HG03469 (cell line): ENCODE results near the gene ZBTB7C.

ENCODE experiments used
- ATAC-seq: cut with Tn5 transposase; IDR thresholded peaks from one replicate; pipeline ENCODE4 v1.9.1; 2021; ENCODE audit warnings: mild to moderate bottlenecking, moderate library complexity, moderate number of reproducible peaks; ENCODE audit not compliant: unreplicated experiment

The ZBTB7C gene

DNA sequence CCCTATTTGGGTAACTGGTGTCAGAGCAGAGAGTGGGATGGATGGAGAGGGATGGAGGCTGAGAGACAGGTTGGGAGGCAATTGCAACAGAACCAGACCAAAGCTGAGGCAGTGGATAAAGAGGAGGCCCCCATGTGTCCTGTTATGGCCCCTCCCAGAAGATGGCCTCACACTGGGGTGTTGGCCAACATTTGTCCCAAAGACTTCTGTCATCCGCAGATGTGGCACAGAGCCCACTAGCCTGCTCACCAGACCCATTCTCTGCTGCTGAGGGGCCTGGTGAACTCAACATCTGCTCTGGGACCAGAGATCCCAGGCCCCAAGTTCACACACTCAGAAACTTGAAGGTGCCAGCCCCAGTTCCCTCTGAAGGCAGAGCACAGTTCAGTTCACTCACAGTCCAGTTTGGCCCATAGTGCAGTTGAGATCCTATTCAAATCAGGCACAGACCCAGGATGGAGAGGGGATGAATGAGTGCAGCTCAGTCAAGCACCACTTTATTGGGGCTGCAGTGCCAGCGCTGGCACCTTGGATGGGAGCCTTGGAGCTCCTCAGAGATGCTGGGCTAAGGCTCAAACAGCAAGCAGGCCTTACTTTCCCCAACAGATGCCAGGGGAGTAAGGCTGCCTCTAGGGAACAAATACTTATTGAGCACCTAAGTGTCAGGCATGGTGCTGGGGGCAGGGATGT lies 189.2 kb downstream of the ZBTB7C start:
- ATAC-seq: no peak

DNA sequence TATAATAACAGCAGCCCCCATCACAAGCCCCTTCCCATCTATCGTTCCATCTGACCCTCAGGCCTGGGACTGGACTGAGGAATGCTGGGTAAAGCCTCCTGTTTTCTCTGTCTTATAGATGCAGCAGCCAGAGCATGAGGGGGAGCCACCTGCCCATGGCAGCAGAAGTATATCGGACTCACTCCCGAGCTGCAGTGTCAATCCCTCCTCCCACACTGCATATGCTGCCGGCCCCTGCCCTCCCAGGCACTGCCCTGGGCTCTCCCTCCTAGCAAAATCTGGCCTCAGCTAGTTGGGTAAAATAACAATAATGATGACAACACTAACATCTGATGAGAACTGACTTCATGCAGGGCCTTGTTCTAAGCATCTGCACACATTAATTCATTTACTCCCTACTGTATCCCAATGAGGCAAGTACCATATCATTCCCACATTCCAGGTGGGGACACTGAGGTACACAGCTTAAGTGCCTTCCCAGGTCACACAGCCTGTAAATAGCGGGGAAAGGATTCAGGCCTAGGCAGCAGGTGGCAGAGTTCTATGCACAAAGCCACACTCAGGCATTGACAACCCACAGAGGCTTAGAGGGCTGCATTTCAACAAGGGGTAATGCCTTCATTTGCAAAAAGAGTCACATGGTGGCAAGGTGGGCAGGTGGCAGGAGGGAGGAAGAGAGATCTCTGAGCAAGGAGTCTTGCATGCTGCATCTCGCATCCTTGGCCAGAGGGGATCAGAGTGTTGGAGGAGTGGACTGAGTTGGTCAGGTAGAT lies 190.0 kb downstream of the ZBTB7C start:
- ATAC-seq: no peak

DNA sequence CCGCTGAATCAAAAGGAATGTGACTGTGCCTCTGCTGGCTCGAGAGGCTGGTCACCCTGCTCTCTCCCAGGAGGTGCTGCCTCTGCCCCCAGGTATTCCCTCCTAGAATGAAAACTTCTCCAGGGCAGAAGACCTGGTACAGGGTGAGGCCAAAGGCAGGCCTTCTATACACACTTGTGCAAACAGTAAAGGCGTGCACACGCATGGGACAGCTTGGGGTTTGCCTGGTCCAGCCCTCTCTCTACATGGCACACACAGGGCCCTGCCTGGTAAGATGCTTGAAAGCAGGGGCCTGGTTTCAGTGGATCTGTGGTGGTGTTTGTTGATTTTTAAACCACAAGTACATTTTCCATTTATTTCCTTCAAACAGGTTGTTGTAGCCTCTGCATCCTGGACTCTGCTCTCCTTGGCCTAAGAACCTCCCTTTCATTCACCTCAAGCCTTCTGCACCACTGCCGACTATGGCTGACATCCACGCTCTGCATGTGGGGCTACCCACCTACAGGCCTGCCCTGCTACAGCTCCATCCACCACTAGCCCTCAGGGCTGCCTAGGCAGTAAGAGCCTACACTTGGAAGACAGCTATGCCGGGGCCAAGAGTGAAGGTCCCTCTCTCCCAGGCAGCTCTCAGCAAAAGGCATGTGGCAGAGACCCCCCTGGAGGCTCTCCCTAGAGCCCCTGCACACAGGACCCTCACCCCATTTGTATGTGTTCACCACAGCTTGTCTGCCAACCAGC lies 190.7 kb downstream of the ZBTB7C start:
- no peak for ATAC-seq

DNA sequence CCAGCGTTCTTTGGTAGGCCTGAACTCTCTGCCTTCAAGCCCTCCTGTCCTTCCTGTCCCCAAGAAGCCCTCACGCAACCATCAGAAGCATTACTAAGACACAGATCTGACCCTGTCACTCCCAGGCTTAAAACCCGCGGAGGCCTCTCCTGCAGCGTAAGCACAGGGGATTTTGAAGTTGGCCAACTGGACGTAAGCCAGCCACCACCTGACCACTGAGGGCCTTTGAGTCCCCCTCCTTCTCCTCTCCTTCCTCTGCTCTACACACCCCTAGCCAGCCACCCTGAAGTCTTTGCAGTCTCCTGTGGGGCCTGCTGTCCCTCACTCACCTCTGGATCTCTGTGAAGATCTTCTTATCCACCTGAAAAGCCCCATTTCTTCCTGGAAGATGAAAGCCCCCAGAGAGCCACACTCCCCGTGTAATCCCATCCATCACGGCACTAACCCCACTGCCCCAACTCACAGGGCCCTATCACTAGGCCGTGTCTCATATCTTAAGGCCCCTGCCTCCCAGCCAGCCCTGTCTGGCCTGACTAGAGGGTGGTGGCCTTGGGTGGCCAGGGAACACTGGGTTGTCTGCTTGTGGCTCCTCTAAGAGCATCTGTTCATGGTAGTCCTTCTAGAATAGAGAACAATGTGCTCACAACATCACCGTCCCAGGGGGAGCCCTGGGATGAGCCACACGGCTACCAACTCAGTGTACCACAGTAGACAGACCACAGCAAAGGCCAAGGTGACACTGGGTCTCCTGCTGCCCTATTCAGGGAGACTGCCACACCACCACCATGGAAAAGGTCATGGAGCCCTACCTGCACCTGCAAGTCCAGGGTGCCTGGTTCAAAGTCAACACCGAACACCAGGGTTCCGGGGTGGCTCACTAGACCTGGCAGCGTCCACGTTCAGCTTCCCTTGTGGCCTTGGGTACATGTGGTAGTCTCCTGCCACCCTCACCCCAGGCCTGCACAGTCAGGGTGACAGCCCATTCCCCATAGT lies 191.6 kb downstream of the ZBTB7C start:
- no peak for ATAC-seq

DNA sequence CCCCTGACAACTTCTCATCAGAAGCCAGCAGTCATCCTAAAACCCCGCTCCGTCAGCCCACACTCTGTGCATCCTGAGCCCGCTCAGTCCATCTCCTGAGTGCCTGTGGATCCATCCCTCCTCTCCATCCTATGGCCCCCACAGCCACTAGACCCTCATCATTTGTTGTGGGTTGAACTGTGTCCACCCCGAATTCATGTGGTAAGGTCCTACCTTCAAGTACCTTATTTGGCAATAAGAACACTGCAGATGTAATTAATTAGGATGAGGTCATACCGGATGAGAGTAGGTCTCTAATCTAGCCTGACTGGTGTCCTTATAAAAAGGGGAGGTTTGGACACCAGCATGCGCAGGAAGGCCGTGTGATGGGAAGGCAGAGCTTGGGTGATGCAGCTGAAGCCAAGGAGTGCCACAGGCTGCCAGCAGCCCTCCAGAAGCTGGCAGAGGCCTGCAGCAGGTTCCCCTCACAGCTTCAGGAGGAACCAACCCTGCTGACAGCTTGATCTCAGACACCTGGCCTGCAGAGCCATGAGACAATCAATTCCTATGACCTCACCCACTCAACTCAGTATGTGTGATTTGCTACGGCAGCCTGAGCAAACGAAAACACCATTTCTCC lies 192.4 kb downstream of the ZBTB7C start:
- ATAC-seq: no peak

DNA sequence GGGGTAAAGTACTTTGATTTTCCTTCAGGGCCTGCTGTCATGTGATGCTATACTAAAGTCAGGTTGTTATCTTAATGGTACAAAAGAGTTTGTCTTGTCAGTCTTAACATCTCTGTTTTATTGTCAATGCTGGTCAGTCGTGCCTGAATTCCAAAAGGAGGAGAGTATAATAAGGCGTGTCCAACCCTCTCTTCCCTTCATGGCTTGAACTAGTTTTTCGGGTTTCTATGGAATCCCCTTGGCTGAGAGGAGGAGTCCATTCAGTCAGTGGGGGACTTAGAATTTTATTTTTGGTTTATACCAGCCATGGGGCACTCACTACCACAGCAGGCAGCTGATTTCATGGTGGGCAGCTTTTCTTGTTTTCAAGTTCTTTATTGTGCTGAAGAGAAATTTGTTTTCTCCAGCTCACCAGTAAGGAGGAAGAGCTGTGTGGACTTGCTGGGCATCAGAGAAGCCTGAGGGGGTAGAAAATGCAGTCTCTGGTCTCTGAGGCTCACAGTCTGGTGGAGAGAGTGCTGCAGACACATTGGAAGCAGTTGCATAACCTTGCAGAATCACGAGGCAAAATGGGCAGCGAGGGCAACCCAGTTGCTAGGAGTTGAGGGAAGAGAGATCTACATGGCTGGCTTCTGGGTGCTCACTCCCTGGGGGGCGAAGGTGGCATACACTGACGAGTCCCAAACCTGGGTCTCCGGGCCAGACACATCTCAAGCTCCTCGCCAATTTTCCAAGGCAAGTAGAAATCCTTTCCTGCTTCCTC lies 193.1 kb downstream of the ZBTB7C start:
- no peak for ATAC-seq

DNA sequence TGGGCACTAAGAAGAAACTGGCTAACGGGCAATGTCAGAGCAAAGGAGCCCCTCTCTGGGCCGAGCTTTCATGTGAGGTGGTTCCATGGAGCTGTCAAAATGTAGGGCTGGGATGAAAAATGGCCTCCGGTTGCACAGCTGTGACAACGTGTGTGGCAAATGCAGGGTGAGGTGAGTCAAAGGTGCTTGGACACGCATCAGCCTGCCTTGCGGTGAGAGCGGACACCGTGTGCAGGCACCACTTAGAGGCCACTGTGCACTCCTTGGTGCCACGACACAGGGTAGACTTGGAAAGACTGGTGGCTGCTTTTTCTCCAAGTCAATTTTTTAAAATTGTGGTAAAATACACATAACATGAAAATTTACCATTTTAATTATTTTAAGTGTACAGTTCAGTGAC lies 195.4 kb downstream of the ZBTB7C start:
- no peak for ATAC-seq

DNA sequence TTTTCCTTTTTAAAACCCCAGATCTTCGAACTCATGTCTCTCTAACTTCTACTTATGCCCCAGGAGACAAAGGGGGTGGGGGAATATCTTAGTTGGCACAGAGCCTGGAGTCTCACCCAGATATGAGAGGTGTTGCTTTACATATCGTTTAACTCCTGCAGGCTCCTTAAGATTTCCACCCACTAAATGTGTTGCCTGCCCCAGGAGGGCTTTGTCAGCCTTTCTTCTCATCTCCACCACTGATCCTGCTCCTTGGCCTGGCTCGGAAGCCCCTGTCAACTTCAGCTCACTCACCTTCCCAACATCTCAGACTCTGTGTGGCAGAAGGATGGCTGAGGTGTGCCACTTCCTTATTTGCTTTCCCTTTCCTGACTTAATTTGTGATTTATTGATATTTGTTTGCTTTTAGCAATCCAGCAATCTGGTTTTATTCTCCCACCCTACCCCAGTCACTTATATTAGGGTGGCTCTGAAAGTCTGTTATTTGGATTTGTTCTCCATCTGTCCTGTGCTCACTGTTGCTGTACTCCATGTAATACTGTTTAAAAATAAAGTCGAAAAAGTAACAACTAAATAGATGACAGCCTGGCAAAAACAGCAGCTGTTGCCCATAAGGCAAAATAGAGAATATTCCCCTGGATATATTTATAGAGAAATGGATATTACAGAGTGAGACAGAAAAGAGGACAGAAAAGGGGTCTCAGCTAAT lies 200.6 kb downstream of the ZBTB7C start:
- no peak for ATAC-seq

DNA sequence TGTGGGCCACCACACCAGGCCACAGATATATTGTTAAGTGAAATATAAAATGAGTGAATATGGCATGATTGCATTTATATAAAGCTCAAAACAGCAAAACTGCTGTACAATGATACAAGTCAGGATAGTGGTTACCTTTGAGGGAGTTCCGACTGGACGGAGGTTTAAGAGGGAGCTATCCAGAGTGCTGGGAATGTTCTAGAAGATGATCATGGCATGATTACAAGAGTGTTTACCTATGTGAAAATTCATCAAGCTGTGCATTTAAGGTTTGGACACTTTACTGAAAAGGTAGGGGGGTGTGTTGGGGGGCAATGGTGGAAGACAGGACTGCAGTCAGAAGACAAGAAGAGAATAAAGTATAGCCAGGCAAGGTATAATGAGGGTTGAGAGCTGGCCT lies 201.4 kb downstream of the ZBTB7C start:
- ATAC-seq: no peak

DNA sequence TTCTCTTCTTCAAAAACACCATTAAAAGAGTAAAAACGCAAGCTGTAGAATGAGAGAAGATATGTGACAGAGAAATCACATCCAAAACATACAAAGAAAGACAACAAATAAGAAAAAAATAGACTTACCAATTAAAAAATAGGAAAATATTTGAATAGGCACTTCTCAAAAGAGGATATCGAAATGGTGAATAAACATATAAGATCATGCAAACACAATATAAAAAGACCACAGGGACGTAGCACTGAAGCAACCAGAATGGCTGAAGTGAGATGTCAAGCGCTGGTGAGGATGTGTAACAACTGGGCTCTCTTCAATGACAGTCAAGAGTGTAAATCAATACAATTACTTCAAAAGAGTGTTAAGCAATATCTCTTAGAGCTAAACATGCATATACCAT lies 202.3 kb downstream of the ZBTB7C start:
- ATAC-seq: no peak

DNA sequence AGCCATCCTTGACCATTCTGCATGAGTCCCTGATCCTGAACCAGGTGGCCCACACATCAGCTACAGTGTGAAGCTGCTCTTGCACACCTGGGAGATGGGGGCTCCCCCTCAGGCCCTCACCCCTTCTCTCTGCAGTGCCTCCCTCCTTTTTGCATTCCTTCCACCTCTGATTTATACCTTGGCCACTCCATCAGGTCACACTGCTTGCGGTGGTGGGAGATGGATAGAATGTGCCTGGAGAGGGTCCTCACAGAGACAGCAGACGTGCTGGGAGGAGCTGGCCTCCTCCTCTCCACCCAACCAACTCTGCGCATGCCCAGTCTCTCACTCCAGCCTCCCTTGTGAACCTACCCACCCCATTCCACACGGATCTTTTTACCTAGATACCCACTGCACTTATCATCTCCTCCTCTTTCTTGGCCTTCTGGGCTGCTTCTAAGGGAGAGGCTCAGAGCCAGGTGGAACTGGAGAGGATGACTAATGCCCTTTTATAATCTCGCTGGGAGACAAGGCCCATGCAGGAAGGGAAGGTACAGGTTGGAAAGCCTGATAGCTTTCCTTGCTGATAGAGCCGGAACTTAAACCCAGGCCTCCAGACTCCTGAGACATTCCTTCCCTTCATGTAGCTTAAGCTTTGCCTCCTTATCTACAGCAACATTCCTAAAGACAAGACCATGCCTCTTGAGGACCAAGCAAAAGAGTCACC lies 205.1 kb downstream of the ZBTB7C start:
- ATAC-seq: no peak

DNA sequence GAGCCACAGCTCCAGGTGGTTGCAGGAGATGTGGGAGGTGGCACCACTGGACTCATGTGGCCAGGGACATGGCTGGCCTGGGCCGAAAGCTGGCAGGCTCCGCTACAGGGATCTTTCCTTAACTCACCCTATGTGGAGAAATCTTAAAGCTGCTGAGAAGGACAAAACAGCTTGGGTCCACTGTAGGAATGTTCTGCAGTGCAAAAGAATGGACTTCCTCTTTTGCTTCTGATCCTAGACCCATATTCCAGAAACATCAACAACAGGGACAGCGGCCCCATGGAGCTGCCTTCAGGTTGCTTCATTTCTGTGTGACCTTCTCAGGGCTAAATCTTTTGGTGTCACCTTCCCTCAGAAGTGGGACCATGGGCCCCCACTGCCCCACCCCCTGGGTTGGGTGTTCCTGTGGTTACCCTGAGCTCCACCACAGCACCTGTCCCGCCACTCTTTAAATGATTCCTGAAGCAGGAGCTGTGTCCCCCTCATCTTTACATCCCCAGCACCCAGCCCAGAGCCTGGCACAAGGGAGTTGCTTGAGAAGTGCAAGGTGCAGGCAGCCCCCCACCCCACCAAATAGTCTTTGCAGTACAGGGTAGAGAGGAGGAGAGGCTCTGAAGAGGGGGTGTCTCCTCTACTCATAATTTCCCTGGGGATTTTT lies 205.8 kb downstream of the ZBTB7C start:
- ATAC-seq: no peak

DNA sequence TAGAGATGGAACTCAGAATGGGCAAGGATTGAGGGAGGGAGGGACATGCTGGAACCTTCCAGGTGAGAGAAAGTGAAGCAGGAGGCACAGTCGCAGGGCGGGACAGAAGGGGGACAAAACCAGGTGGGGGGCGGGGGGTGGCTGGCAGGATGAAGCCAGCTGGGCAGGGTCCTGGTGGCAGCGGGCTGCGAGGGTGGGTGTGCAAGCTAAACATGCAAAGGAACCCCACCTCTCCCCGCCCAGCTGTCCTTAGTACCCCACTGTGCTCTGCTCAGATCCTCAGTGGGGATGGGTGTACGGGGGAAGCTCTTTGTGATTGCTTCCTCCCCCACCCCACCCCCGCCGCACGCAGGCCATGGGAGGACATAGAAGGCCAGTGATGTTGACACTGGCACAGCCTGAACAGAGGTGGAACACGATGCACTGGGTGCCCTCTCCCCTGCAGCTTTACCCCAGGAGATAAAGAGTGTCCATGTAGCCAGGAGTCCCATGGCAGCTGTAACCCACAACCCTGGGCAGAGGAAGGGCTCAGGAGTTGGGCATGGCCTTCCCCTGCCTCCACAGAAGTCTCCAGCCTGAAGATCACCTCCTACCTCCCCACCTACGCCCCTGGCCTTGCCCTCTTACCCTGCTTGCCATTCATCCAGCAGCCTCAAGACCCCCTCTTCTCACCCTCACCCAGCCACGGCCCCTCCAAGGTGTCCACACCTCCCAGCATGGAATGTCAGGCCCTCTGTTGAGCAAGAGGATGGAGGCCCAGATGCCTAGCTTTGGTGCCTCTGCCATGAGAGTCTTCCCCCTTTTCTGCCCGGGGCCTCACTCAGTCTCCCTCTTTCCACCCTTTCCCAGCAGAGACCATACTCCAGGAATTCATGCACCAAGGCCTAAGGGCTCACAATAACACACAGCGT lies 206.6 kb downstream of the ZBTB7C start:
- ATAC-seq: no peak

DNA sequence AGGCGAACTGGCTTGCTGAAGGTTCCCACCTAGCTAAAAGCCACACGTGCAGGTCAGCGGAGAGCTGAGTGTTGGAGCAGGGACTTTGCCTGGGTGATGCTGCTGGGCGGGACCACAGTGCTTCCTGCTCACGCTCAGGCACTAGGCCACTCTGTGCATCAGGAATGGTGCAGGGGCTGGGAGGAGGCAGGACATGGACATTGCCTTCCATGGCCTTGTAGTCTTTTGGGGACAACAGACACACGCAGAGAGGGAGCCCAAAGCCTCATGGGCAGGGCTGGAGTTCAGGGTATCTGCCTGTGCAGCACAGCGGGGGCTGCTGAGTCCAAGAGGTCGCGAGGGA lies 207.2 kb downstream of the ZBTB7C start:
- no peak for ATAC-seq

DNA sequence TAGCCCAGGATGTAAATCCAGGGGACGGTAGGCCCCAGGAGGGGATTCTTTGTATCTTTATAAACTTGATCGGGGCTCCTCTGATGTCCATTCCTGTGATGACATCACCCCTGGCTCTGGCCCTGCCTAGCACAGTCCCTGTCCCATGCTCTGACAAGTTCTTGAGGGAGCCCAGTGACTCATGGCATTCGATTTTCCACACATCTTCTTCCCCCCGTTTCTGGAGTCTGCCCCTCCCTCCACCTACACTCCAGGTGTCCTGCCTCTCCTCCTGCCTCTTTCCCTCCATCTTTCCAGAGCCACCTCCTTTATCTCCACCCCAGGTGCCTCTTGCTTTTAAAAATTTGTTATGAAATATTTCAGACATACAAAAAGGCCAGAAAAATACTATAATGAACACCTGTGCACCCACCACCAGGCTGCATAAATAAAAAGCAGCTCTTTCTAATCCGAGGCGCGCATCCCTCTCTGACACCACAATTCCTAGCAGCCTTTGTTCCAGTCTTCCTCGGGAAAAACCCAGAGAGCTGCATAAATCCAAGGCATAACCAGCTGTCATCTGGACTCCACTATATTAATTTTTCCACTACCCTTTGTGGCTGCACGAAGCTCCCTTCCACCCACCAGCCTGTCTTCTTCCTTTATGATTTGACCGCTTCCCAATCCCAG lies 207.7 kb downstream of the ZBTB7C start:
- no peak for ATAC-seq

DNA sequence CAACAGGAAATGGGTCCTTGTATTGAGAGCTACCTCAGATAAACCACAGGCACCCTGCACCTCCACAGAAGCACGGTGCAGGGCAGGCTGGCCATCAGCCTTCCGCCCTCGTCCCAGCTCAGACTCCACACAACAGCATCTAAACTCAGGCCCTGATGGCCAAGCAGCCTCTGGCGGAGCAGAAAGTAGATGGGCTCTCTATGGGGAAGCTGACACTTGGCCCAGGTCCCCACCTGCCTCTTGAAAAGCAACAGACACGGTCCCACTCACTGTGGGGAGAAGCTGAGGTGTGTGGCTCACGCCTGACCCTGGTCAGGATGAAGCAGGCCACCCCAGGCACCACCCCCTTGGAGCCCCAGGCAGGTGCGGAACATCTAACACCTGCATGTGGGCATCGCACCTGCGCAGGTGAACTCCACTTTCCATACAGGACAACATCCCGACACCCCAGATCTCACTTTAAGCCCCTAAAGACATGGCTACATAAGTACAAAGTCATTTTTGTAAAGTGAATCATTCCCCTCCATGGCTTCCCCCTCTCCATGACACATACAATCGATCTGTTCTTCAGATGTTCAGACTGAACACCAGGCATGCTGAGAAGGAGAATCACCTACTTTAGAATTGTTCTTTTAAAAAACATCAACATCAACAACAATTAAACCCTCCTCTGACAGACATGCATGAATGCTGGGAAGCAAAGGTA lies 208.4 kb downstream of the ZBTB7C start:
- ATAC-seq: no peak
